GM10248 (cell line): ENCODE measurements around the gene PCDH1.
"Not testable (repeated sequence)": the region's sequence is repeated elsewhere in the genome, so short reads cannot be mapped to it uniquely, and the experiment has no call there.

ENCODE experiments used
- CTCF ChIA-PET: fragments of 300-600 bp; sonication (Branson Sonifier 250); formaldehyde crosslinking; extraction: SDS; loops from one replicate; lab custom pipeline; 2021; ENCODE audit warnings: antibody characterized with exemption; lab: Yijun Ruan, JAX
- POLR2A ChIA-PET: fragments of 350-650 bp; sonication (Branson Sonifier 250); formaldehyde crosslinking; extraction: SDS; loops from one replicate; lab custom pipeline; 2020; ENCODE audit warnings: antibody characterized with exemption; lab: Yijun Ruan, JAX
- DNase-seq: peaks from one replicate; pipeline ENCODE4 v3.0.0; 2012; ENCODE audit errors: extremely low spot score
- CTCF ChIP-seq: IDR thresholded peaks from 2 replicates; pipeline ENCODE4 v1.5.1; 2012; ENCODE audit warnings: mild to moderate bottlenecking, low read depth; ENCODE audit errors: extremely low read depth, missing control alignments, control extremely low read depth

PCDH1 gene

GRCh38 chr5:141903261-141903660 is 25.1 kb upstream of the PCDH1 start:
- TF ChIP-seq CTCF, result no peak
- POLR2A ChIA-PET, result no interaction called here
- no peak for DNase-seq
- CTCF ChIA-PET, result interaction anchor here (4.9 kb wide), 1 partner anchor 23 kb away, joined by 19 read pairs; the partner anchor contains the start of gene PCDH1

GRCh38 chr5:141902015-141902814 is 24.0 kb upstream of the PCDH1 start:
- ChIA-PET POLR2A (no interaction called here), CTCF (interaction anchor here (0.8 to 4.9 kb wide), 5 partner anchors 11 to 59 kb away, joined by 3 to 19 read pairs (median 3); partner anchors contain the start of gene PCDH1)
- no peak for TF ChIP-seq CTCF
- DNase-seq, result no peak

- TF ChIP-seq CTCF, result no peak
- CTCF ChIA-PET, result interaction anchor here (1.0 to 2.1 kb wide), 2 partner anchors 15 to 20 kb away, joined by 3 to 8 read pairs; partner anchors contain the start of gene PCDH1
Observed at GRCh38 chr5:141898448-141899049, 20.3 kb upstream of the PCDH1 start.

GRCh38 chr5:141897425-141897824 is 19.2 kb upstream of the PCDH1 start:
- ChIA-PET CTCF (interaction anchor here (1.4 to 2.4 kb wide), 4 partner anchors 12 to 233 kb away, joined by 3 to 6 read pairs (median 4); partner anchors contain the start of gene RNF14), POLR2A (no interaction called here)
- DNase-seq, result no peak
- TF ChIP-seq CTCF, result no peak

More at GRCh38 chr5:141898448-141899049, 20.3 kb upstream of the PCDH1 start:
- no peak for DNase-seq
- POLR2A ChIA-PET, result no interaction called here

- DNase-seq, POLR2A ChIA-PET: not testable (repeated sequence)
- CTCF ChIA-PET, result interaction anchor here (1.0 to 4.9 kb wide), 6 partner anchors 11 to 198 kb away, joined by 3 to 38 read pairs (median 4); partner anchors contain the start of genes PCDH1 and RNF14
Observed at GRCh38 chr5:141890429-141890828, 12.2 kb upstream of the PCDH1 start.

- ChIA-PET CTCF (interaction anchor here (0.7 to 4.9 kb wide), 5 partner anchors 10 to 197 kb away, joined by 3 to 38 read pairs (median 3); partner anchors contain the start of genes PCDH1 and RNF14), POLR2A (interaction anchor here (0.6 to 0.7 kb wide), 2 partner anchors 27 to 180 kb away, joined by 3 read pairs; no protein-coding TSS in a partner anchor)
- TF ChIP-seq CTCF, result peak; percentile 53
- no peak for DNase-seq
Observed at GRCh38 chr5:141889282-141889871, 11.2 kb upstream of the PCDH1 start.
